Cardiac septum (tissue), 1 donor: Measurements from ENCODE around the gene CLIP3. TPM values are rescaled to one million over a fixed set of nuclear protein-coding genes. Genes with fewer than 3 reads are reported as not detected.
"Not testable (repeated sequence)": the region's sequence is repeated elsewhere in the genome, so short reads cannot be mapped to it uniquely, and the experiment has no call there.

Experiments
- DNase-seq: peaks from one replicate; pipeline ENCODE4 v3.0.0-alpha.2; 2020; ENCODE audit warnings: low spot score
- intact Hi-C: fragments of 100-400 bp; cut with DNase I; formaldehyde crosslinking; loops from one replicate; pipeline ENCODE4 v1.14.0; 2022
- total RNA-seq: library from RNA; stranded (reverse); fragmentation: NEBNext Ultra II Directional; extraction: Animal tissue kit (Norgen Biotek cat#: 25700); gene quantifications from one replicate; pipeline ENCODE4 v1.2.1, GENCODE V29; 2021
- donor health status: DM: no; HTN: no; CAD: no.

Gene CLIP3
- total RNA-seq, 1 donor from 2014 or later: 7.1 TPM

- intact Hi-C loops: no loop called here
- no peak for DNase-seq
Observed at GRCh38 chr19:36051637-36052036, 19.0 kb upstream of the CLIP3 start.

GRCh38 chr19:36051236-36051635 lies 18.6 kb upstream of the CLIP3 start:
- DNase-seq: no peak
- intact Hi-C loops: no loop called here

- intact Hi-C loops: no loop called here
- no peak for DNase-seq
Observed at GRCh38 chr19:36049080-36049698, 16.5 kb upstream of the CLIP3 start.

GRCh38 chr19:36047835-36048234 lies 15.2 kb upstream of the CLIP3 start:
- intact Hi-C loops: no loop called here
- no peak for DNase-seq

GRCh38 chr19:36046443-36047050 lies 13.9 kb upstream of the CLIP3 start:
- intact Hi-C loops: no loop called here
- DNase-seq: no peak

GRCh38 chr19:36043952-36044351 lies 11.3 kb upstream of the CLIP3 start:
- intact Hi-C loops: no loop called here
- no peak for DNase-seq

- DNase-seq: no peak
- intact Hi-C loops: no loop called here
Observed at GRCh38 chr19:36041831-36042230, 9.2 kb upstream of the CLIP3 start.

GRCh38 chr19:36041092-36041491 lies 8.4 kb upstream of the CLIP3 start:
- intact Hi-C loops, DNase-seq: not testable (repeated sequence)

- DNase-seq: no peak
- intact Hi-C loops: no loop called here
Observed at GRCh38 chr19:36040495-36040894, 7.8 kb upstream of the CLIP3 start.

GRCh38 chr19:36031308-36031707 lies 1.4 kb downstream of the CLIP3 start:
- no peak for DNase-seq
- intact Hi-C loops: no loop called here

- no peak for DNase-seq
- intact Hi-C loops: no loop called here
Observed at GRCh38 chr19:36030264-36031148, 2.2 kb downstream of the CLIP3 start.

- intact Hi-C loops: no loop called here
- no peak for DNase-seq
Observed at GRCh38 chr19:36028313-36029041, 4.2 kb downstream of the CLIP3 start.

- intact Hi-C loops: no loop called here
Observed at GRCh38 chr19:36027696-36028095, 5.0 kb downstream of the CLIP3 start.

GRCh38 chr19:36026091-36026876 lies 6.4 kb downstream of the CLIP3 start:
- DNase-seq: no peak
- intact Hi-C loops: no loop called here

More at GRCh38 chr19:36027696-36028095, 5.0 kb downstream of the CLIP3 start:
- DNase-seq: no peak

GRCh38 chr19:36025541-36025940 lies 7.1 kb downstream of the CLIP3 start:
- intact Hi-C loops: no loop called here
- no peak for DNase-seq

GRCh38 chr19:36023432-36023831 lies 9.2 kb downstream of the CLIP3 start:
- DNase-seq: no peak
- intact Hi-C loops: no loop called here

GRCh38 chr19:36019061-36019670 lies 13.5 kb downstream of the CLIP3 start:
- intact Hi-C loops: no loop called here
- no peak for DNase-seq

- intact Hi-C loops: no loop called here
Observed at GRCh38 chr19:36014012-36014924, 18.4 kb downstream of the CLIP3 start, which contains the start of gene ALKBH6. Gene ALKBH6 (minus strand): TSS chr19:36014213. CDS start chr19:36013397, 816 bp downstream.

More at GRCh38 chr19:36014012-36014924, 18.4 kb downstream of the CLIP3 start, which contains the start of gene ALKBH6:
- peak; percentile 100 for DNase-seq
